CD8-positive, alpha-beta memory T cell (primary cell): Measurements from ENCODE around the gene ILDR1. TPM values are rescaled to one million over a fixed set of nuclear protein-coding genes. Genes with fewer than 3 reads are reported as not detected.

Experiments used
- CTCF ChIA-PET: fragments of 350-600 bp; sonication (Branson Sonifier 250); formaldehyde crosslinking; loops from one replicate; lab custom pipeline; 2021; ENCODE audit warnings: antibody characterized with exemption; lab: Charles Lee
- POLR2A ChIA-PET: fragments of 350-600 bp; sonication (Branson Sonifier 250); formaldehyde crosslinking; loops from one replicate; lab custom pipeline; 2021; ENCODE audit warnings: antibody characterized with exemption; lab: Charles Lee
- DNase-seq, 5 donors: peaks; one replicate each; pipeline versions ENCODE4 v3.0.0 to v3.0.0-alpha.2; 2020 to 2022; ENCODE audit warnings: mixed read lengths in 1 of 5
- H3K27ac ChIP-seq: one replicate; pipeline ENCODE4 v1.7.0; 2013; ENCODE audit warnings: low read depth, mild to moderate bottlenecking, low read length, moderate library complexity
- H3K27me3 ChIP-seq: 2 replicates; pipeline ENCODE4 v1.7.0; 2013; ENCODE audit warnings: low read length, mild to moderate bottlenecking; ENCODE audit not compliant: insufficient read depth, poor library complexity, severe bottlenecking
- H3K36me3 ChIP-seq: 2 replicates; pipeline ENCODE4 v1.7.0; 2013; ENCODE audit warnings: mild to moderate bottlenecking, low read length, moderate library complexity; ENCODE audit not compliant: insufficient read depth
- H3K4me1 ChIP-seq: 2 replicates; pipeline ENCODE4 v1.7.0; 2013; ENCODE audit warnings: mild to moderate bottlenecking, low read length, moderate library complexity; ENCODE audit not compliant: insufficient read depth
- H3K4me3 ChIP-seq: 2 replicates; pipeline ENCODE4 v1.7.0; 2013; ENCODE audit warnings: mild to moderate bottlenecking, low read length
- H3K9me3 ChIP-seq: 2 replicates; pipeline ENCODE4 v1.7.0; 2013; ENCODE audit warnings: mild to moderate bottlenecking, low read length
- H3K27ac Mint-ChIP-seq, 8 donors: one replicate each; pipeline ENCODE4 v1.8.0; 2020 to 2021; ENCODE audit warnings: mixed read lengths in 8 of 8, mild to moderate bottlenecking in 6 of 8, inconsistent platforms in 3 of 8, moderate library complexity in 3 of 8
- H3K27me3 Mint-ChIP-seq, 2 donors: one replicate each; pipeline ENCODE4 v1.8.0; 2020 to 2021; ENCODE audit warnings: mixed read lengths in 2 of 2, mild to moderate bottlenecking in 1 of 2, moderate library complexity in 1 of 2
- H3K36me3 Mint-ChIP-seq, 3 donors: one replicate each; pipeline ENCODE4 v1.8.0; 2020 to 2021; ENCODE audit warnings: mixed read lengths in 3 of 3, inconsistent platforms in 1 of 3, mild to moderate bottlenecking in 1 of 3
- H3K4me1 Mint-ChIP-seq, 3 donors: one replicate each; pipeline ENCODE4 v1.8.0; 2020 to 2021; ENCODE audit warnings: mixed read lengths in 3 of 3, inconsistent platforms in 1 of 3, mild to moderate bottlenecking in 1 of 3
- H3K4me3 Mint-ChIP-seq, 7 donors: one replicate each; pipeline ENCODE4 v1.8.0; 2020 to 2021; ENCODE audit warnings: mixed read lengths in 7 of 7, mild to moderate bottlenecking in 6 of 7, moderate library complexity in 4 of 7, inconsistent platforms in 2 of 7
- H3K9me3 Mint-ChIP-seq, 5 donors: one replicate each; pipeline ENCODE4 v1.8.0; 2020 to 2022; ENCODE audit warnings: mixed read lengths in 5 of 5, mild to moderate bottlenecking in 3 of 5, moderate library complexity in 2 of 5, inconsistent platforms in 1 of 5
- polyA plus RNA-seq: library from polyadenylated mRNA; unstranded; fragments of 300-500 nt; fragmentation: Illumina TruSeq; gene quantifications from one replicate; pipeline ENCODE4 v1.2.3, GENCODE V29; 2021
- total RNA-seq, 2 experiments: library from RNA; stranded (reverse); gene quantifications; one replicate each; pipeline ENCODE4 v1.2.3, GENCODE V29; 2021

The ILDR1 gene
- total and polyA plus RNA-seq, 3 experiments from 2014 or later = not detected

GRCh38 chr3:121988146-121988545 lies 33.9 kb downstream of the ILDR1 start:
- ChIA-PET POLR2A (no interaction called here), CTCF (no interaction called here)
- Mint-ChIP-seq H3K9me3 (peaks cover 12 to 18% (median 13%) of the 10 kb centered on the region in 5 donors), H3K4me3 (no peak overlapping the region), H3K27ac (no peak overlapping the region), H3K4me1 (peaks cover 0 to 5% (median 0%) of the 10 kb centered on the region in 3 donors), H3K27me3 (peaks cover 0 to 13% of the 10 kb centered on the region in 2 donors), H3K36me3 (peaks cover 0 to 14% (median 4%) of the 10 kb centered on the region in 3 donors)
- Histone ChIP-seq H3K27me3 (no peaks in the 10 kb centered on the region), H3K27ac (no peak overlapping the region), H3K9me3 (no peaks in the 10 kb centered on the region), H3K4me1 (no peaks in the 10 kb centered on the region), H3K36me3 (no peaks in the 10 kb centered on the region), H3K4me3 (no peak overlapping the region)
- no peak for DNase-seq

GRCh38 chr3:121985846-121986245 lies 36.2 kb downstream of the ILDR1 start:
- no peak overlapping the region for H3K4me3 ChIP-seq
- H3K9me3 ChIP-seq = no peaks in the 10 kb centered on the region
- Mint-ChIP-seq H3K4me3 (no peak overlapping the region), H3K27ac (no peak overlapping the region), H3K9me3 (peaks cover 12 to 21% (median 16%) of the 10 kb centered on the region in 5 donors), H3K36me3 (peaks cover 0 to 15% (median 4%) of the 10 kb centered on the region in 3 donors), H3K4me1 (peaks cover 0 to 5% (median 0%) of the 10 kb centered on the region in 3 donors), H3K27me3 (peaks cover 0 to 13% of the 10 kb centered on the region in 2 donors)
- H3K36me3 ChIP-seq = no peaks in the 10 kb centered on the region
- ChIA-PET CTCF (no interaction called here), POLR2A (no interaction called here)
- H3K27me3 ChIP-seq = no peaks in the 10 kb centered on the region
- no peak overlapping the region for H3K27ac ChIP-seq
- no peaks in the 10 kb centered on the region for H3K4me1 ChIP-seq
- DNase-seq = no peak

GRCh38 chr3:121981473-121981872 lies 40.6 kb downstream of the ILDR1 start:
- Mint-ChIP-seq H3K27me3 (peaks cover 2 to 3% of the 10 kb centered on the region in 2 donors), H3K4me1 (peaks cover 0 to 5% (median 0%) of the 10 kb centered on the region in 3 donors), H3K4me3 (no peak overlapping the region), H3K36me3 (peaks cover 0 to 15% (median 4%) of the 10 kb centered on the region in 3 donors), H3K9me3 (peaks cover 9 to 26% (median 24%) of the 10 kb centered on the region in 5 donors), H3K27ac (no peak overlapping the region)
- Histone ChIP-seq H3K9me3 (no peaks in the 10 kb centered on the region), H3K4me1 (no peaks in the 10 kb centered on the region), H3K36me3 (no peaks in the 10 kb centered on the region), H3K27ac (no peak overlapping the region), H3K4me3 (no peak overlapping the region), H3K27me3 (no peaks in the 10 kb centered on the region)
- CTCF ChIA-PET = interaction anchor here (1.2 kb wide), 1 partner anchor 14 kb away, joined by 3 read pairs; no protein-coding TSS in a partner anchor
- POLR2A ChIA-PET = no interaction called here
- no peak for DNase-seq

GRCh38 chr3:121980450-121980796 lies 41.6 kb downstream of the ILDR1 start:
- peaks cover 0 to 15% (median 4%) of the 10 kb centered on the region in 3 donors for H3K36me3 Mint-ChIP-seq
- peaks cover 9 to 26% (median 24%) of the 10 kb centered on the region in 5 donors for H3K9me3 Mint-ChIP-seq

GRCh38 chr3:121979734-121980449 lies 42.2 kb downstream of the ILDR1 start:
- no peak overlapping the region for H3K27ac Mint-ChIP-seq
- DNase-seq = no peak
- Histone ChIP-seq H3K27me3 (no peaks in the 10 kb centered on the region), H3K9me3 (no peaks in the 10 kb centered on the region), H3K36me3 (no peaks in the 10 kb centered on the region), H3K4me3 (no peak overlapping the region), H3K27ac (no peak overlapping the region), H3K4me1 (no peaks in the 10 kb centered on the region)
- H3K36me3 Mint-ChIP-seq = peaks cover 0 to 16% (median 4%) of the 10 kb centered on the region in 3 donors
- peaks cover 0 to 3% of the 10 kb centered on the region in 2 donors for H3K27me3 Mint-ChIP-seq
- ChIA-PET CTCF (no interaction called here), POLR2A (no interaction called here)
- H3K9me3 Mint-ChIP-seq = peaks cover 9 to 26% (median 23%) of the 10 kb centered on the region in 5 donors
- no peak overlapping the region for H3K4me3 Mint-ChIP-seq
- H3K4me1 Mint-ChIP-seq = peaks cover 0 to 5% (median 0%) of the 10 kb centered on the region in 3 donors

More at GRCh38 chr3:121980450-121980796, 41.6 kb downstream of the ILDR1 start:
- no peaks in the 10 kb centered on the region for H3K4me1 ChIP-seq
- Mint-ChIP-seq H3K27ac (no peak overlapping the region), H3K27me3 (peaks cover 0 to 3% of the 10 kb centered on the region in 2 donors), H3K4me1 (peaks cover 0 to 5% (median 0%) of the 10 kb centered on the region in 3 donors), H3K4me3 (no peak overlapping the region)
- no peak overlapping the region for H3K4me3 ChIP-seq
- no peaks in the 10 kb centered on the region for H3K9me3 ChIP-seq
- ChIA-PET POLR2A (no interaction called here), CTCF (no interaction called here)
- no peaks in the 10 kb centered on the region for H3K36me3 ChIP-seq
- no peak overlapping the region for H3K27ac ChIP-seq
- no peaks in the 10 kb centered on the region for H3K27me3 ChIP-seq
- no peak for DNase-seq

- Histone ChIP-seq H3K27me3 (no peaks in the 10 kb centered on the region), H3K27ac (no peak overlapping the region), H3K36me3 (no peaks in the 10 kb centered on the region), H3K4me1 (no peaks in the 10 kb centered on the region), H3K4me3 (no peak overlapping the region), H3K9me3 (no peaks in the 10 kb centered on the region)
- Mint-ChIP-seq H3K36me3 (peaks cover 0 to 16% (median 3%) of the 10 kb centered on the region in 3 donors), H3K27me3 (peaks cover 0 to 3% of the 10 kb centered on the region in 2 donors), H3K27ac (no peak overlapping the region), H3K4me1 (peaks cover 0 to 1% (median 0%) of the 10 kb centered on the region in 3 donors), H3K9me3 (peaks cover 6 to 24% (median 21%) of the 10 kb centered on the region in 5 donors), H3K4me3 (no peak overlapping the region)
- ChIA-PET CTCF (no interaction called here), POLR2A (no interaction called here)
- no peak for DNase-seq
Observed at GRCh38 chr3:121979246-121979645, 42.8 kb downstream of the ILDR1 start.

GRCh38 chr3:121976727-121977126 lies 45.3 kb downstream of the ILDR1 start:
- no peaks in the 10 kb centered on the region for H3K4me1 Mint-ChIP-seq
- ChIA-PET POLR2A (no interaction called here), CTCF (no interaction called here)
- H3K4me3 ChIP-seq = no peak overlapping the region
- no peak overlapping the region for H3K27ac ChIP-seq
- no peak for DNase-seq
- H3K27me3 ChIP-seq = no peaks in the 10 kb centered on the region
- H3K36me3 ChIP-seq = no peaks in the 10 kb centered on the region
- H3K27ac Mint-ChIP-seq = no peak overlapping the region
- peaks cover 0 to 10% (median 9%) of the 10 kb centered on the region in 5 donors for H3K9me3 Mint-ChIP-seq
- H3K4me1 ChIP-seq = no peaks in the 10 kb centered on the region
- H3K36me3 Mint-ChIP-seq = peaks cover 0 to 4% (median 0%) of the 10 kb centered on the region in 3 donors
- peaks cover 0 to 3% of the 10 kb centered on the region in 2 donors for H3K27me3 Mint-ChIP-seq
- H3K9me3 ChIP-seq = no peaks in the 10 kb centered on the region
- H3K4me3 Mint-ChIP-seq = no peak overlapping the region

GRCh38 chr3:121975702-121976302 lies 46.2 kb downstream of the ILDR1 start:
- Mint-ChIP-seq H3K9me3 (peaks cover 0 to 10% (median 9%) of the 10 kb centered on the region in 5 donors), H3K36me3 (peaks cover 0 to 4% (median 0%) of the 10 kb centered on the region in 3 donors), H3K27me3 (peaks cover 0 to 3% of the 10 kb centered on the region in 2 donors), H3K4me1 (no peaks in the 10 kb centered on the region), H3K4me3 (no peak overlapping the region), H3K27ac (no peak overlapping the region)
- DNase-seq = no peak
- no peaks in the 10 kb centered on the region for H3K36me3 ChIP-seq
- no peaks in the 10 kb centered on the region for H3K4me1 ChIP-seq
- POLR2A ChIA-PET = no interaction called here
- no peaks in the 10 kb centered on the region for H3K9me3 ChIP-seq
- H3K4me3 ChIP-seq = no peak overlapping the region
- H3K27ac ChIP-seq = no peak overlapping the region
- no peaks in the 10 kb centered on the region for H3K27me3 ChIP-seq
- CTCF ChIA-PET = no interaction called here
